ENCODE measurements around the gene ARHGAP10.

Gene ARHGAP10

DNA sequence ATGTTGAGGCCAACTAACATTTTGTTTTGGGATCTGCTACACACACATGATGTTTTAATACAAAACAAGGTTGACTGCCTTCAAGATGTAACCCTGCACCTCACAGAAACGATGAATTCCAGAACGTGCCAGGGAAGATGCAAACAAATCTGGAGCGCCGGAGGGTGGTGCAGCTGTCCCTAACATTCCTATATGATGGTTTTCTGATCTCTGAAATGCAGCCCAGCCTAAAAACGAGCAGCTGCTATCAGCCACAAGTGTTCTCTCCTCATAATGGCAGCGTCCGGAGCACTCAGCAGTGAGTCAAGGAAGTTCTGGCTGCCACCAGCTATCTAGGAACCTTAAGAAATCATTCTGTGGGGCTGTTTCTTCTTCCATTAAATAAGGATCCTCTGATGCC is 376.9 kb downstream of the ARHGAP10 start:
- H3K4me3 ChIP-seq (ENCODE audit: low read length), result no peak overlapping the region

DNA sequence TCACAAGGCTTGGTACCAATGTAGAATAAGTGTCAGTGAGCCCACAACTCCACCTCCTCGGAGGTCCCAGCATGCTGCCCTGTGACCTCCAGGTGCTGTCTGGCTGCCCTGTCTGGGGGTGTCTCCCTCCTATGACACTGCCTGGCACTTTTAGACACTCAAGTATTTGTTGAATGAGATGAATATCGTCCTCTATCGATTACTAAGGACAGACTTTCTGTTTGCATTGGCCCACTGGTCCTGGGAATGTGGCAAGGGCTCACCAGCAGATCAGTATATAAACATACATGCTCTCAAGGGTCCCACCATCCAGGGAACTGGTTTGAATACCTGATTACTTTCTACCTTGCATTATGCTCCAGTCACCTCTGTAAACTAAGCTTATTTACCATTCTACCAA is 377.3 kb downstream of the ARHGAP10 start:
- no peak for TF ChIP-seq ZNF274 (IDR thresholded peaks at IDR 0.05; ENCODE audit: low read depth, low read length)
- H3K4me3 ChIP-seq (ENCODE audit: low read length), result no peak overlapping the region

More for the DNA sequence above, 376.9 kb downstream of the ARHGAP10 start:
- TF ChIP-seq ZNF274 (IDR thresholded peaks at IDR 0.05; ENCODE audit: low read depth, low read length), result no peak

DNA sequence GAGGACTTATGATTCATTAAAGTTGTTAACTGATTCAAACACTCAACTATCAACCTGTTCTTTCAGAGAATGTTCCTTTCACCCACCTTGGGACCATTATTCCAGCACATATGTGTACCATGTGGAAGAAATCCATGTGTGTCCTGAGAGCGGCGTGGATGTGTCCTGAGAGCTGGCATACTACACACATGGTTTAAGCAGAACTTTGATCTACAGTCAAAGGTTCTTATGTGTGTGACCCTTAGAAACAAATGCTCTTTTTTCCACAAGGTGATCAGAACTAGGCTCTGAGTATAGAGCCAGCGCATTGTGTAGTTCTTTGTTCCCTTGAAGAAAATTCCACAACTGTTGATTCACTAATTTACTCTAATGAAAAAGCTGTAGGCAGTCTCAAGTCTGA is 378.3 kb downstream of the ARHGAP10 start:
- no peak overlapping the region for H3K4me3 ChIP-seq (ENCODE audit: low read length)
- no peak for TF ChIP-seq ZNF274 (IDR thresholded peaks at IDR 0.05; ENCODE audit: low read depth, low read length)

DNA sequence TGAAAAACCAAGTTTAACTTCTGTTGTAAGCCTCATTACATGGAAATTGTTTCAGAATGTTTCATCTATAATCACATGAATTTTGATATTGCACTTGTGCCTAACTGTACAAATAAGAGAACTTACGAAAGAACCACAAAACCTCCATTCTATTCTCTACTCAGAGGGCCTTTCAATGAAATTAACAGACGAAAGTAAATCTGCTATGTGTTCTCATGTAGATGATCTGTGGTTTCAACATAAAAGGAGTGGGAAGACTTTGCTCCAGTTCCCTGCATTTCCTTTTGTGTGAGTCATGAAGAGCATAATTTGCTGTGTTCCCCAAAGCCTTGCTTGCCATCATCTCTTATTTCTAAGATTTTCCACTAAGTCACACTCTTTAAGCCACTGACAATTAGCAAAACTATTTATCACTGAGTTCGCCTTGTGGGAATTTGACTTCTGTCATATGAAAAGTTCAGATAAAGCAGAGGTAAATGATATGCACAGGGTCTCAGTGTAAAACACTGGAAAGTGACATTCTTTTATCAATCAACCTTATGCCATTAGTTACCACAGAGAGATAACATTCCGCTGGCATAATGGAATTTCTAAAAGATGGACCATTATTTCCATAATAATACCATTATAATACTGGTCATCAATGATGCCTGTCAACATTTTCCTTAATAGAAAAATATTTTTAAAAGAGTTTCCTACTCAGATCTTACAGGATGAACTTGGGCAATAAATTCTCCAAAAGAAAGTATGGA is 380.5 kb downstream of the ARHGAP10 start:
- H3K4me3 ChIP-seq (ENCODE audit: low read length), result no peak overlapping the region

DNA sequence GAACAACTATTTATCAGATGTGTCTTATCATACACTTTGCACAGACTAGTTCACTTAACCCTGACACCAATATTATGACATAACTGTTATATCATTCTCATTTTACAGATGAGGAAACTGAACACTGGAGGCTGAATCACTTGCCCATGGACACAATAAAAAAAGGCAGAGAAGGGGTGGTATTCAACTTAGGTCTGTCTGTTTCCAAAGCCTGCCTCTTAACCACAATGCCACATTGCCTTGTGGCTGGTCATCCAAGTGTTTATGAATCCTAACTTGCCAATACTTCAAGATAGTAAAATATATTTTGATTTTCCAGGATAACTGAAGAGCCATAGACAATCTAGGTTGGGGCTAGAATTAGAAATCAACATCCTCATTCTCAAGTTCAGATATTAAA is 382.5 kb downstream of the ARHGAP10 start:
- no peak for TF ChIP-seq ZNF274 (IDR thresholded peaks at IDR 0.05; ENCODE audit: low read depth, low read length)
- H3K4me3 ChIP-seq (ENCODE audit: low read length), result no peak overlapping the region

More for the DNA sequence above, 380.5 kb downstream of the ARHGAP10 start:
- no peak for TF ChIP-seq ZNF274 (IDR thresholded peaks at IDR 0.05; ENCODE audit: low read depth, low read length)

DNA sequence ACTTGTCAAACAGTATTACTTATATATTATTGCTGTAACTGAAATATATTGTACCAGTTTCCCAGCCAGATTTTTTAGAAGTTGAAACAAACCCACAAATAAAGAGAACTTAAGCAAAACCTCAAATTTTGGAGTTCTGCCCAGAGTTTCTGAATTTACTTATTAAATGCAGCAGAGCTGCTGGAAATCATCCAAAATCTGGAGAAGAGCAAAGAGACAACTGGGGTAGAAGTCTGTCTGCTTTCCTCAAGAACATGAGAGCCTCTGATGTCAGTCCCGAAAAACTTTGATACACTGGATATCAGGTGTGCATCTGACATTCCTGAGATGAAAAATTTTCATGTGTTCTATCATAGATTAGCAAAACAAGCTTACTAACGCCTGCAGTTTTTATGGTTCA is 384.4 kb downstream of the ARHGAP10 start:
- TF ChIP-seq ZNF274 (IDR thresholded peaks at IDR 0.05; ENCODE audit: low read depth, low read length), result no peak
- H3K4me3 ChIP-seq (ENCODE audit: low read length), result no peak overlapping the region

DNA sequence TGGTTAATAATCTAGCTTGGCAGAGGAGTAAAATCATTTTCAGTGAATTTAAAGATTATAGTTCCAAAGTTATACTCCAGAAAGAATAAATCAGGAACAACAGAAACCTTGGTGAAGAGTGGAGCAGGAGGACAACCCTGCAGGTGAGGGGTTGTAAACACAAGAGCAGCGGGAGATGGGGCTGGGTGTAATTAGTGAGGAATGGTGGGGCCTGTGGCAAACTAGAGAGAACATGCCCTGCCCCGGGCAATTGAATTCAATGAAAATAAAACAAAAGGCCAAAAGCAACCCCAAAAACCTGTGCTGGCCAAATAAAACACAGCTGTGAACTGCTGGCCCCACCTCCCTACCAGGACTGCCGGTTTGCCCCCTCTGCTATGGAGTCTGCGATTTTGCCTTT is 385.1 kb downstream of the ARHGAP10 start:
- no peak overlapping the region for H3K4me3 ChIP-seq (ENCODE audit: low read length)
- no peak for TF ChIP-seq ZNF274 (IDR thresholded peaks at IDR 0.05; ENCODE audit: low read depth, low read length)

DNA sequence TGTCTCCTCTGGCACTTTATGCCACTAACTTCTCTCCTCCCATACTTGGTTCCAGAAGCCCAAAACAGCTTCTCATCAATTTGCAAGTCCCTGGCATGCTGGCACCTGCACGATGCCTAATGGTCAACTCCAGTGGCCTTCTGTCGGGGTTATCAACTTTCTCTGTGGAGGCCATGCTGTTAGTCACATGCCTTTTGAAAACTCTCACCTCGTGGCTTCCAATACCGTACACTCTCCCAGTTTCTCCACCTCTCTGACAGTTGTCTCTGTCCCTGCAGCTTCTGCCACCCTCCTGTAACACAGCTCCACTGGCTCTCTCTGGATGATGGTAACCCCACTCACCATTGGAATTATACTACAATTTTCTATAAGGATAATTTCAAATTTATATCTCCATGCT is 386.3 kb downstream of the ARHGAP10 start:
- TF ChIP-seq ZNF274 (IDR thresholded peaks at IDR 0.05; ENCODE audit: low read depth, low read length), result no peak

DNA sequence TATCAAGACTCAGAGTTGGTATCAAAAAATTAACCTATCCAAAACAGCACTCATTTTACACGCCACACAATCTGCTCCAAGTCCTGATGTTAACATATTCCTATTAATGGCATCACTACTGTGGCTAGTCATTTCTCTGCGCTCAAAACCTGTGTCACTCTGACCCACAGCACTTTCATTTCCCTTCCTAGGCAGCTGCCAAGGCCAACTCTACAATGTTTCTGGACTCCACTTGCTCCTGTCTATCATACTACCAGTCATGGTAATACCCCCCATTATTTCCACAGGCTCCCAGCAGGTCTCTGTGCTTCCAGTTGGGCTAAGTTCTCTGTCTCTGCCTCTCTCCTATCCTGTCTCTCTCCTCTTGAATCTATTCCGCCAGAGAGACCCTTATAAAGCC is 386.7 kb downstream of the ARHGAP10 start:
- H3K4me3 ChIP-seq (ENCODE audit: low read length), result no peak overlapping the region
- TF ChIP-seq ZNF274 (IDR thresholded peaks at IDR 0.05; ENCODE audit: low read depth, low read length), result no peak

More for the DNA sequence above, 386.3 kb downstream of the ARHGAP10 start:
- H3K4me3 ChIP-seq (ENCODE audit: low read length), result no peak overlapping the region

DNA sequence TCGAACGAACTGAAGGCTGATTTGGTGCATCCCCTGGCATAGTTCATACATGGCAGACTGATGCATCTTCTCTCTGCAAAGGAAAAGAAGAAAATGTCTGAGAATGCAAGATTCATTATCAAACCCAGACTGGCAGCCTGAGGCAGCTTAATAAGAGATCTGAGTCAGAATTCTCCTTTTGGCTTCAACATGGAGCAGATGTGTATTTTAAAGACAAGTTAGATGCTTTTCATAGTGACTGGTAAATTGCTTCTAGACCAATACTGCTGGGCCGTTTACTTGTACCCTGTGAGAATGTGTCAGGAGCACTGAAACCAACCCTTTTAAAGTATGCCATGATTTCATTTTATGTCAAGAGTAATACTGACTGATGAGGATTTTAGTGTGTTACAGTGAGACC is 388.3 kb downstream of the ARHGAP10 start:
- TF ChIP-seq ZNF274 (IDR thresholded peaks at IDR 0.05; ENCODE audit: low read depth, low read length), result no peak
- no peak overlapping the region for H3K4me3 ChIP-seq (ENCODE audit: low read length)

Data from GM08714 (cell line).